Measurements from ENCODE around the gene CCDC86.

GRCh38 chr11:60871378-60872061 is 29.6 kb downstream of the CCDC86 start:
- TF ChIP-seq CTCF (IDR thresholded peaks at IDR 0.05) (no peak), POLR2A (IDR thresholded peaks at IDR 0.05) (no peak)
